ENCODE results near the gene CHMP2A. TPM values are rescaled to one million over a fixed set of nuclear protein-coding genes. Genes with fewer than 3 reads are reported as not detected.

The CHMP2A gene
- total RNA-seq, 4 donors from 2014 or later, result 24.7 to 194 (median 141) TPM

GRCh38 chr19:58547323-58548312 is 7.3 kb downstream of the CHMP2A start:
- TF ChIP-seq CTCF (IDR thresholded peaks at IDR 0.05) (no peak), POLR2A (IDR thresholded peaks at IDR 0.05) (no peak), POLR2AphosphoS5 (IDR thresholded peaks at IDR 0.05) (no peak), EP300 (IDR thresholded peaks at IDR 0.05; ENCODE audit: low read depth) (no peak)
- H3K4me1 ChIP-seq, result peaks cover 18 to 34% (median 26%) of the 10 kb centered on the region in 4 donors
- in situ Hi-C loops (cut with MboI; ENCODE audit: low pct_ligation_motif_present in 1 of 4, low pct_unique_long_range_greater_than_20kb in 1 of 4, low sequenced_read_pairs in 3 of 4), result no loop called here
- no peaks in the 10 kb centered on the region for H3K9me3 ChIP-seq
- WGBS, 2 donors (ENCODE audit: low coverage in 1 of 2), result 90% methylated on average over 18 of the region's 18 CpGs; no CpG with 5 or more reads in 1 of the 2 donors
- no peak for DNase-seq
- no peak overlapping the region for H3K27ac ChIP-seq
- peaks cover 0 to 49% (median 20%) of the 10 kb centered on the region in 4 donors for H3K36me3 ChIP-seq
- H3K4me3 ChIP-seq, result no peak overlapping the region
- H3K27me3 ChIP-seq, result no peaks in the 10 kb centered on the region
- intact Hi-C loops (cut with DNase I; ENCODE audit: low total_unique reads), result no loop called here

- Histone ChIP-seq H3K9me3 (no peaks in the 10 kb centered on the region), H3K27ac (peak overlapping the region in 2 of 4 donors; percentile 8 to 94), H3K27me3 (no peaks in the 10 kb centered on the region), H3K4me3 (peak overlapping the region; percentile 57 to 99 (median 97)), H3K36me3 (peaks cover 0 to 37% (median 20%) of the 10 kb centered on the region in 4 donors), H3K4me1 (peaks cover 18 to 34% (median 26%) of the 10 kb centered on the region in 4 donors)
- no peak for TF ChIP-seq CTCF (IDR thresholded peaks at IDR 0.05)
- no peak for TF ChIP-seq EP300 (IDR thresholded peaks at IDR 0.05; ENCODE audit: low read depth)
- no peak for TF ChIP-seq POLR2A (IDR thresholded peaks at IDR 0.05)
- no peak for TF ChIP-seq POLR2AphosphoS5 (IDR thresholded peaks at IDR 0.05)
- intact Hi-C loops (cut with DNase I; ENCODE audit: low total_unique reads), result no loop called here
- 9% methylated on average over 1 of the region's 1 CpG; no CpG with 5 or more reads in 1 of the 2 donors for WGBS, 2 donors (ENCODE audit: low coverage in 1 of 2)
- in situ Hi-C loops (cut with MboI; ENCODE audit: low pct_ligation_motif_present in 1 of 4, low pct_unique_long_range_greater_than_20kb in 1 of 4, low sequenced_read_pairs in 3 of 4), result no loop called here
- DNase-seq, result no peak
Observed at GRCh38 chr19:58546019-58546530, 8.8 kb downstream of the CHMP2A start.

- intact Hi-C loops (cut with DNase I; ENCODE audit: low total_unique reads) (no loop called here), in situ Hi-C loops (cut with MboI; ENCODE audit: low pct_ligation_motif_present in 1 of 4, low pct_unique_long_range_greater_than_20kb in 1 of 4, low sequenced_read_pairs in 3 of 4) (no loop called here)
- DNase-seq, result no peak
- Histone ChIP-seq H3K4me1 (peaks cover 18 to 34% (median 26%) of the 10 kb centered on the region in 4 donors), H3K4me3 (peak overlapping the region; percentile 57 to 99 (median 97)), H3K36me3 (peaks cover 0 to 31% (median 18%) of the 10 kb centered on the region in 4 donors), H3K27me3 (no peaks in the 10 kb centered on the region), H3K27ac (peak overlapping the region; percentile 93 to 99 (median 94)), H3K9me3 (no peaks in the 10 kb centered on the region)
- 5% methylated on average over 21 of the region's 21 CpGs; no CpG with 5 or more reads in 1 of the 2 donors for WGBS, 2 donors (ENCODE audit: low coverage in 1 of 2)
- no peak for TF ChIP-seq POLR2A (IDR thresholded peaks at IDR 0.05)
- TF ChIP-seq CTCF (IDR thresholded peaks at IDR 0.05), result no peak
- no peak for TF ChIP-seq EP300 (IDR thresholded peaks at IDR 0.05; ENCODE audit: low read depth)
- TF ChIP-seq POLR2AphosphoS5 (IDR thresholded peaks at IDR 0.05), result no peak
Observed at GRCh38 chr19:58545286-58546018, 9.5 kb downstream of the CHMP2A start.
